Measurements from ENCODE around the gene CNGA2. TPM values are rescaled to one million over a fixed set of nuclear protein-coding genes. Genes with fewer than 3 reads are reported as not detected.

The CNGA2 gene
- total and polyA plus RNA-seq, 2 donors (not counting 3 experiments of a cell fraction or from before 2014, with no cell fraction given): not detected

- Histone ChIP-seq H3K27me3 (ENCODE audit: control insufficient read depth in 2 of 2, insufficient read depth in 2 of 2, low read length in 2 of 2) (no peaks in the 10 kb centered on the region), H4K20me1 (replicated peaks; ENCODE audit: control insufficient read depth, extremely low read depth, insufficient read depth, low read length) (no peaks in the 10 kb centered on the region), H3K79me2 (ENCODE audit: control insufficient read depth, insufficient read depth, low read length) (no peaks in the 10 kb centered on the region), H3K9me3 (replicated peaks; ENCODE audit: control insufficient read depth, insufficient read depth, low read length) (no peaks in the 10 kb centered on the region), H3K9me1 (replicated peaks; ENCODE audit: control insufficient read depth, extremely low read depth, insufficient read depth, low read length) (no peaks in the 10 kb centered on the region), H3K4me3 (replicated peaks in 1 of 3; ENCODE audit: insufficient read depth in 1 of 3, low read depth in 1 of 3, low read length in 3 of 3) (no peak overlapping the region), H3K36me3 (ENCODE audit: control insufficient read depth in 2 of 2, extremely low read depth in 1 of 2, insufficient read depth in 2 of 2, low read length in 2 of 2) (no peaks in the 10 kb centered on the region), H3K9ac (replicated peaks; ENCODE audit: extremely low read depth, insufficient read depth, low read length) (no peak overlapping the region), H3K4me2 (ENCODE audit: insufficient read depth, low read length) (no peak overlapping the region), H3K27ac (ENCODE audit: insufficient read depth, low read depth, low read length) (no peak overlapping the region), H3K4me1 (ENCODE audit: control insufficient read depth, extremely low read depth, insufficient read depth, low read length) (no peaks in the 10 kb centered on the region), H2AFZ (ENCODE audit: low read depth, low read length) (no peak overlapping the region)
- BruUV-seq (replicated peaks): no TSS peak
- no peak for FAIRE-seq
- TF ChIP-seq, protein P1, sequence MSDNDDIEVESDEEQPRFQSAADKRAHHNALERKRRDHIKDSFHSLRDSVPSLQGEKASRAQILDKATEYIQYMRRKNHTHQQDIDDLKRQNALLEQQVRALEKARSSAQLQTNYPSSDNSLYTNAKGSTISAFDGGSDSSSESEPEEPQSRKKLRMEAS (IDR thresholded peaks at IDR 0.05; ENCODE audit: insufficient read depth, insufficient read length): no peak
- TF ChIP-seq GATA2 (IDR thresholded peaks at IDR 0.05; ENCODE audit: insufficient read depth, insufficient read length, low read depth, low read length) (no peak), POLR2AphosphoS5 (IDR thresholded peaks at IDR 0.05; ENCODE audit: insufficient read depth, low read depth, low read length) (no peak), MYC (IDR thresholded peaks at IDR 0.05; ENCODE audit: low read depth, low read length) (no peak), JUN (IDR thresholded peaks at IDR 0.05; ENCODE audit: borderline replicate concordance, insufficient read depth, insufficient read length, low read depth) (no peak), POLR2A (IDR thresholded peaks at IDR 0.05; ENCODE audit: low read depth, low read length) (no peak), FOS (IDR thresholded peaks at IDR 0.05; ENCODE audit: borderline replicate concordance, insufficient read depth, low read length) (no peak), EZH2 (IDR thresholded peaks at IDR 0.05; ENCODE audit: borderline replicate concordance, low read depth, low read length, severe bottlenecking) (no peak)
- TF ChIP-seq, protein P2, sequence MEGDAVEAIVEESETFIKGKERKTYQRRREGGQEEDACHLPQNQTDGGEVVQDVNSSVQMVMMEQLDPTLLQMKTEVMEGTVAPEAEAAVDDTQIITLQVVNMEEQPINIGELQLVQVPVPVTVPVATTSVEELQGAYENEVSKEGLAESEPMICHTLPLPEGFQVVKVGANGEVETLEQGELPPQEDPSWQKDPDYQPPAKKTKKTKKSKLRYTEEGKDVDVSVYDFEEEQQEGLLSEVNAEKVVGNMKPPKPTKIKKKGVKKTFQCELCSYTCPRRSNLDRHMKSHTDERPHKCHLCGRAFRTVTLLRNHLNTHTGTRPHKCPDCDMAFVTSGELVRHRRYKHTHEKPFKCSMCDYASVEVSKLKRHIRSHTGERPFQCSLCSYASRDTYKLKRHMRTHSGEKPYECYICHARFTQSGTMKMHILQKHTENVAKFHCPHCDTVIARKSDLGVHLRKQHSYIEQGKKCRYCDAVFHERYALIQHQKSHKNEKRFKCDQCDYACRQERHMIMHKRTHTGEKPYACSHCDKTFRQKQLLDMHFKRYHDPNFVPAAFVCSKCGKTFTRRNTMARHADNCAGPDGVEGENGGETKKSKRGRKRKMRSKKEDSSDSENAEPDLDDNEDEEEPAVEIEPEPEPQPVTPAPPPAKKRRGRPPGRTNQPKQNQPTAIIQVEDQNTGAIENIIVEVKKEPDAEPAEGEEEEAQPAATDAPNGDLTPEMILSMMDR (IDR thresholded peaks at IDR 0.05; ENCODE audit: extremely low read depth in 1 of 2, insufficient read depth in 1 of 2, low read depth in 1 of 2, low read length in 2 of 2): no peak
- dilution Hi-C loops (cut with MboI; ENCODE audit: extremely low pct_ligation_motif_present, low sequenced_read_pairs): no loop called here
- CTCF ChIA-PET: no interaction called here
- POLR2A ChIA-PET: no interaction called here
- intact Hi-C loops (cut with micrococcal nuclease): no loop called here
- DNase-seq (ENCODE audit: low read depth, low spot score): no peak
These were observed 41.7 kb downstream of the CNGA2 start for GRCh38 chrX:151776181-151776731.
